HCT116 (cell line): ENCODE measurements around the gene TAGLN. TPM values are rescaled to one million over a fixed set of nuclear protein-coding genes. Genes with fewer than 3 reads are reported as not detected.

Experiments used
- ATAC-seq: fragments of 200-7000 bp; cut with Tn5 transposase; 2 replicates; pipeline ENCODE4 v1.9.1; 2020; ENCODE audit warnings: mild to moderate bottlenecking, moderate library complexity
- BruUV-seq: library from RNA; stranded (reverse); fragments of 400-500 nt; replicated peaks from 2 replicates; lab custom pipeline; 2021; lab: Mats Ljungman, UMichigan
- CTCF ChIA-PET: fragments of 300-600 bp; sonication (Branson Sonifier 250); formaldehyde crosslinking; loops from one replicate; lab custom pipeline; 2021; ENCODE audit warnings: antibody characterized with exemption; lab: Charles Lee
- POLR2A ChIA-PET: fragments of 300-600, 350-600 bp; sonication (Branson Sonifier 250); formaldehyde crosslinking; loops from one replicate; lab custom pipeline; 2021; ENCODE audit warnings: antibody characterized with exemption; lab: Charles Lee
- RAD21 ChIA-PET, 2 experiments: fragments of 300-600 bp; sonication (Branson Sonifier 250); formaldehyde crosslinking; loops; one replicate each; lab custom pipeline; 2023; ENCODE audit warnings: low total read pairs in 2 of 2; ENCODE audit not compliant: uncharacterized antibody in 2 of 2, unreplicated experiment in 2 of 2, low non-redundant PET in 1 of 2; lab: Charles Lee
- DNase-seq: peaks from one replicate; pipeline ENCODE4 v3.0.0-alpha.2; 2010; ENCODE audit warnings: low read depth, low spot score
- H2AFZ ChIP-seq: fragments of 200-600 bp; shearing (Covaris generic), sonication (generic); 2 replicates; pipeline ENCODE4 v1.6.1; 2017; ENCODE audit warnings: low read depth, mixed run types, mixed read lengths, antibody characterized with exemption, low read length; ENCODE audit not compliant: poor library complexity, severe bottlenecking
- H3K27ac ChIP-seq: 2 replicates; pipeline ENCODE4 v1.5.1; 2012; ENCODE audit warnings: low read depth, low read length
- H3K27me3 ChIP-seq: fragments of 200-600 bp; sonication (generic); 2 replicates; pipeline ENCODE4 v1.6.1; 2016; ENCODE audit warnings: mixed run types, low read length, mixed read lengths; ENCODE audit not compliant: insufficient read depth
- H3K36me3 ChIP-seq, 2 experiments: fragments of 200-500 bp in 1 of 2; fragments of 200-600 bp in 1 of 2; sonication (Bioruptor generic) in 1 of 2; sonication (generic) in 1 of 2; 2 replicates each; pipeline versions ENCODE4 v1.5.1 to v1.6.1; 2014 to 2016; ENCODE audit warnings: low read length in 2 of 2, inconsistent platforms in 1 of 2, mixed read lengths in 1 of 2, mixed run types in 1 of 2; ENCODE audit not compliant: insufficient read depth in 2 of 2, control insufficient read depth in 1 of 2
- H3K4me1 ChIP-seq, 2 experiments: fragments of 200-600 bp in 1 of 2; sonication (generic) in 1 of 2; 2 replicates each; pipeline versions ENCODE4 v1.5.1 to v1.6.1; 2012 to 2017; ENCODE audit warnings: low read length in 2 of 2, inconsistent platforms in 1 of 2, mild to moderate bottlenecking in 1 of 2, mixed read lengths in 1 of 2, mixed run types in 1 of 2, moderate library complexity in 1 of 2; ENCODE audit not compliant: insufficient read depth in 2 of 2, control insufficient read depth in 1 of 2
- H3K4me2 ChIP-seq: fragments of 200-600 bp; sonication (generic); 2 replicates; pipeline ENCODE4 v1.6.1; 2017; ENCODE audit warnings: mixed run types, low read length, mixed read lengths
- H3K4me3 ChIP-seq, 2 experiments: fragments of 200-600 bp in 1 of 2; sonication (generic) in 1 of 2; replicated peaks in 1 of 2; 2 replicates each; pipeline ENCODE4 v1.5.1; 2011 to 2016; ENCODE audit warnings: low read length in 2 of 2, control low read depth in 1 of 2, low read depth in 1 of 2, mild to moderate bottlenecking in 1 of 2, mixed read lengths in 1 of 2, mixed run types in 1 of 2
- H3K79me2 ChIP-seq: fragments of 200-600 bp; sonication (generic); 2 replicates; pipeline ENCODE4 v1.6.1; 2017; ENCODE audit warnings: mild to moderate bottlenecking, mixed run types, low read length, moderate library complexity, mixed read lengths; ENCODE audit not compliant: insufficient read depth
- H3K9ac ChIP-seq: fragments of 200-600 bp; sonication (generic); 2 replicates; pipeline ENCODE4 v1.6.1; 2016; ENCODE audit warnings: low read length, mixed read lengths
- H3K9me2 ChIP-seq: fragments of 200-600 bp; sonication (generic), shearing (Covaris generic); 2 replicates; pipeline ENCODE4 v1.6.1; 2017; ENCODE audit warnings: mixed run types, mild to moderate bottlenecking, moderate library complexity; ENCODE audit not compliant: insufficient read depth
- H3K9me3 ChIP-seq, 2 experiments: fragments of 200-500 bp in 1 of 2; fragments of 200-600 bp in 1 of 2; sonication (Bioruptor generic) in 1 of 2; sonication (generic) in 1 of 2; 2 replicates each; pipeline ENCODE4 v1.6.1; 2014 to 2017; ENCODE audit warnings: low read length in 2 of 2, mixed read lengths in 2 of 2, inconsistent platforms in 1 of 2, low read depth in 1 of 2, mild to moderate bottlenecking in 1 of 2, mixed run types in 1 of 2, moderate library complexity in 1 of 2; ENCODE audit not compliant: control insufficient read depth in 1 of 2, insufficient read depth in 1 of 2
- H4K20me1 ChIP-seq: fragments of 200-600 bp; sonication (generic), shearing (Covaris generic); 2 replicates; pipeline ENCODE4 v1.6.1; 2017; ENCODE audit warnings: mixed run types, mild to moderate bottlenecking, moderate library complexity; ENCODE audit not compliant: insufficient read depth
- CEBPB ChIP-seq: IDR thresholded peaks from 2 replicates; pipeline ENCODE4 v1.6.1; 2012; ENCODE audit warnings: low read depth
- EGR1 ChIP-seq: IDR thresholded peaks from 2 replicates; pipeline ENCODE4 v1.6.1; 2012; ENCODE audit warnings: low read depth
- EZH2 ChIP-seq: fragments of 200-600 bp; sonication (generic); IDR thresholded peaks from 2 replicates; pipeline ENCODE4 v1.6.1; 2017; ENCODE audit warnings: antibody characterized with exemption, mixed run types
- FOSL1 ChIP-seq: IDR thresholded peaks from 2 replicates; pipeline ENCODE4 v1.6.1; 2012; ENCODE audit warnings: low read depth
- JUND ChIP-seq: IDR thresholded peaks from 2 replicates; pipeline ENCODE4 v1.6.1; 2012
- POLR2A ChIP-seq: IDR thresholded peaks from 2 replicates; pipeline ENCODE4 v1.7.0; 2011; ENCODE audit warnings: borderline replicate concordance; ENCODE audit not compliant: insufficient read depth, insufficient read length; ENCODE audit errors: extremely low read depth
- POLR2AphosphoS5 ChIP-seq: IDR thresholded peaks from 2 replicates; pipeline ENCODE4 v1.6.1; 2011; ENCODE audit warnings: mild to moderate bottlenecking, low read depth, low read length, moderate library complexity
- RAD21 ChIP-seq: IDR thresholded peaks from 2 replicates; pipeline ENCODE4 v1.6.1; 2012; ENCODE audit warnings: low read depth, mild to moderate bottlenecking
- SIN3A ChIP-seq: IDR thresholded peaks from 2 replicates; pipeline ENCODE4 v1.6.1; 2012; ENCODE audit warnings: low read depth
- SP1 ChIP-seq: IDR thresholded peaks from 2 replicates; pipeline ENCODE4 v1.6.1; 2012; ENCODE audit warnings: low read depth
- SRF ChIP-seq: IDR thresholded peaks from 2 replicates; pipeline ENCODE4 v1.6.1; 2012; ENCODE audit warnings: low read depth
- YY1 ChIP-seq: IDR thresholded peaks from 2 replicates; pipeline ENCODE4 v1.6.1; 2011; ENCODE audit warnings: low read length, low read depth, moderate library complexity, mild to moderate bottlenecking; ENCODE audit not compliant: insufficient replicate concordance; ENCODE audit errors: extremely low read depth
- ZBTB33 ChIP-seq: IDR thresholded peaks from 2 replicates; pipeline ENCODE4 v1.6.1; 2011; ENCODE audit warnings: mild to moderate bottlenecking, low read length, moderate library complexity; ENCODE audit not compliant: insufficient replicate concordance; ENCODE audit errors: extremely low read depth
- ZFX ChIP-seq: fragments of 450-650 bp; IDR thresholded peaks from 2 replicates; pipeline ENCODE4 v1.6.1; 2017
- ZNF274 ChIP-seq: fragments of 200-500 bp; sonication (Bioruptor generic); IDR thresholded peaks from 2 replicates; pipeline ENCODE4 v1.6.1; 2014; ENCODE audit warnings: mild to moderate bottlenecking, low read depth, low read length, inconsistent platforms
- intact Hi-C: fragments of 100-400 bp; cut with micrococcal nuclease; formaldehyde crosslinking; loops from 2 replicates; pipeline ENCODE4 v1.10.0; 2022
- total RNA-seq: library from RNA; stranded (reverse); gene quantifications from one replicate; pipeline ENCODE4 v1.2.1, GENCODE V29; 2021; ENCODE audit not compliant: unreplicated experiment
- TF ChIP-seq, protein P1 (sequence below): IDR thresholded peaks from 2 replicates; pipeline ENCODE4 v1.6.1; 2012
- TF ChIP-seq, protein P2 (sequence below), 3 experiments: fragments of 200-600 bp in 1 of 3; sonication (generic) in 1 of 3; IDR thresholded peaks in 2 of 3; conservative IDR thresholded peaks in 1 of 3; 2 replicates each; pipeline ENCODE4 v1.5.1; 2012 to 2017; ENCODE audit warnings: low read depth in 2 of 3, low read length in 2 of 3, antibody characterized with exemption in 1 of 3, borderline replicate concordance in 1 of 3, control low read depth in 1 of 3, mild to moderate bottlenecking in 1 of 3, mixed read lengths in 1 of 3, mixed run types in 1 of 3, moderate library complexity in 1 of 3; ENCODE audit not compliant: insufficient read depth in 1 of 3
- TF ChIP-seq, protein P3 (sequence below): IDR thresholded peaks from 2 replicates; pipeline ENCODE4 v1.6.1; 2012; ENCODE audit warnings: low read depth
- TF ChIP-seq, protein P4 (sequence below): IDR thresholded peaks from 2 replicates; pipeline ENCODE4 v1.6.1; 2012

The TAGLN gene
- total RNA-seq, 1 experiment from 2014 or later, result 10.0 TPM

DNA sequence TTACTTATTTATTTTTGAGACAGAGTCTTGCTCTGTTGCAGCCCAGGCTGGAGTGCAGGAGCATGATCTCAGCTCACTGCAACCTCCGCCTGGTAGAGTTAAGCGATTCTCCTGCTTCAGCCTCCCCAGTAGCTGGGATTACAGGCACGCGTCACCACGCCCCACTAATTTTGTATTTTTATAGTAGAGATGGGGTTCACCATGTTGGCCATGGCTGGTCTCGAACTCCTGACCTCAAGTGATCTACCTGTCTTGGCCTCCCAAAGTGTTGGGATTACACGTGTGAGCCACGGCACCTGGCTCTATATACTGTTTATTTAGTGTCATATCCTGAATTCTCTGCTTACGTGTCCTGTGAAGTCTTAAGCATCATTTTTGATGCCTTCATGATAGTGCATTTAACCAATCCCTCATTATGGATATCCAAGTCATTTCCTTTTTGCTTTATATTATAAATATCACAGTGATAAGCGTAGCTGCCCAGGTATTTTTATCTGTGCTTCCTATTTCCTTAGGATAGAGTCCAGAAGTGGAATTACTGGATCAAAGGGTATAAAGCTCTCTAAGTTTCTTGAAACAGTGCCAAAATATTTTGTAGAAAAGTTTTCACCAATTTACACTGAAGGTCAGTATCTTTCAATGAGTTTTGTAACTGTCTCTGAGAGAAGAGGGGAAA is 21.5 kb upstream of the TAGLN start:
- Histone ChIP-seq H3K4me3 (peak overlapping the region; percentile 75 to 92), H3K9me2 (no peaks in the 10 kb centered on the region), H3K4me2 (peak overlapping the region; percentile 89), H3K9ac (peak overlapping the region; percentile 82), H3K27ac (peak overlapping the region; percentile 55), H3K79me2 (0 out of 2 replicates have a peak, but pooled peaks cover 6% of the 10 kb centered on the region), H3K27me3 (no peaks in the 10 kb centered on the region), H2AFZ (no peak overlapping the region), H3K36me3 (no peaks in the 10 kb centered on the region; a peak in 1 of 4 replicates), H3K4me1 (peaks cover 43 to 70% of the 10 kb centered on the region in 2 experiments), H4K20me1 (no peaks in the 10 kb centered on the region), H3K9me3 (no peaks in the 10 kb centered on the region)
- ChIA-PET RAD21 (interaction anchor here in 1 of 2 experiments (0.9 kb wide), 1 partner anchor 13 kb away, joined by 3 read pairs; no protein-coding TSS in a partner anchor), POLR2A (interaction anchor here (0.8 to 1.6 kb wide), 4 partner anchors 11 to 54 kb away, joined by 3 to 7 read pairs (median 4); partner anchors contain the start of genes PAFAH1B2 and PCSK7), CTCF (interaction anchor here (1.1 to 5.3 kb wide), 3 partner anchors 45 to 53 kb away, joined by 3 to 30 read pairs (median 9); no protein-coding TSS in a partner anchor)
- TF ChIP-seq, protein P1, sequence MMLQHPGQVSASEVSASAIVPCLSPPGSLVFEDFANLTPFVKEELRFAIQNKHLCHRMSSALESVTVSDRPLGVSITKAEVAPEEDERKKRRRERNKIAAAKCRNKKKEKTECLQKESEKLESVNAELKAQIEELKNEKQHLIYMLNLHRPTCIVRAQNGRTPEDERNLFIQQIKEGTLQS, result no peak
- TF ChIP-seq RAD21, result no peak
- no peak for TF ChIP-seq ZFX
- no peak for TF ChIP-seq YY1
- TF ChIP-seq, protein P2, sequence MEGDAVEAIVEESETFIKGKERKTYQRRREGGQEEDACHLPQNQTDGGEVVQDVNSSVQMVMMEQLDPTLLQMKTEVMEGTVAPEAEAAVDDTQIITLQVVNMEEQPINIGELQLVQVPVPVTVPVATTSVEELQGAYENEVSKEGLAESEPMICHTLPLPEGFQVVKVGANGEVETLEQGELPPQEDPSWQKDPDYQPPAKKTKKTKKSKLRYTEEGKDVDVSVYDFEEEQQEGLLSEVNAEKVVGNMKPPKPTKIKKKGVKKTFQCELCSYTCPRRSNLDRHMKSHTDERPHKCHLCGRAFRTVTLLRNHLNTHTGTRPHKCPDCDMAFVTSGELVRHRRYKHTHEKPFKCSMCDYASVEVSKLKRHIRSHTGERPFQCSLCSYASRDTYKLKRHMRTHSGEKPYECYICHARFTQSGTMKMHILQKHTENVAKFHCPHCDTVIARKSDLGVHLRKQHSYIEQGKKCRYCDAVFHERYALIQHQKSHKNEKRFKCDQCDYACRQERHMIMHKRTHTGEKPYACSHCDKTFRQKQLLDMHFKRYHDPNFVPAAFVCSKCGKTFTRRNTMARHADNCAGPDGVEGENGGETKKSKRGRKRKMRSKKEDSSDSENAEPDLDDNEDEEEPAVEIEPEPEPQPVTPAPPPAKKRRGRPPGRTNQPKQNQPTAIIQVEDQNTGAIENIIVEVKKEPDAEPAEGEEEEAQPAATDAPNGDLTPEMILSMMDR (IDR thresholded peaks at IDR 0.05 in 2 of 3, conservative IDR thresholded peaks at IDR 0.05 in 1 of 3; ENCODE audit: borderline replicate concordance in 1 of 3, insufficient read depth in 1 of 3, low read depth in 2 of 3, low read length in 2 of 3), result no peak
- TF ChIP-seq, protein P3, sequence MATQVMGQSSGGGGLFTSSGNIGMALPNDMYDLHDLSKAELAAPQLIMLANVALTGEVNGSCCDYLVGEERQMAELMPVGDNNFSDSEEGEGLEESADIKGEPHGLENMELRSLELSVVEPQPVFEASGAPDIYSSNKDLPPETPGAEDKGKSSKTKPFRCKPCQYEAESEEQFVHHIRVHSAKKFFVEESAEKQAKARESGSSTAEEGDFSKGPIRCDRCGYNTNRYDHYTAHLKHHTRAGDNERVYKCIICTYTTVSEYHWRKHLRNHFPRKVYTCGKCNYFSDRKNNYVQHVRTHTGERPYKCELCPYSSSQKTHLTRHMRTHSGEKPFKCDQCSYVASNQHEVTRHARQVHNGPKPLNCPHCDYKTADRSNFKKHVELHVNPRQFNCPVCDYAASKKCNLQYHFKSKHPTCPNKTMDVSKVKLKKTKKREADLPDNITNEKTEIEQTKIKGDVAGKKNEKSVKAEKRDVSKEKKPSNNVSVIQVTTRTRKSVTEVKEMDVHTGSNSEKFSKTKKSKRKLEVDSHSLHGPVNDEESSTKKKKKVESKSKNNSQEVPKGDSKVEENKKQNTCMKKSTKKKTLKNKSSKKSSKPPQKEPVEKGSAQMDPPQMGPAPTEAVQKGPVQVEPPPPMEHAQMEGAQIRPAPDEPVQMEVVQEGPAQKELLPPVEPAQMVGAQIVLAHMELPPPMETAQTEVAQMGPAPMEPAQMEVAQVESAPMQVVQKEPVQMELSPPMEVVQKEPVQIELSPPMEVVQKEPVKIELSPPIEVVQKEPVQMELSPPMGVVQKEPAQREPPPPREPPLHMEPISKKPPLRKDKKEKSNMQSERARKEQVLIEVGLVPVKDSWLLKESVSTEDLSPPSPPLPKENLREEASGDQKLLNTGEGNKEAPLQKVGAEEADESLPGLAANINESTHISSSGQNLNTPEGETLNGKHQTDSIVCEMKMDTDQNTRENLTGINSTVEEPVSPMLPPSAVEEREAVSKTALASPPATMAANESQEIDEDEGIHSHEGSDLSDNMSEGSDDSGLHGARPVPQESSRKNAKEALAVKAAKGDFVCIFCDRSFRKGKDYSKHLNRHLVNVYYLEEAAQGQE, result no peak
- no peak for TF ChIP-seq EZH2
- TF ChIP-seq POLR2AphosphoS5, result no peak
- no peak for TF ChIP-seq FOSL1
- TF ChIP-seq CEBPB, result no peak
- TF ChIP-seq POLR2A, result no peak
- no peak for TF ChIP-seq ZBTB33
- TF ChIP-seq ZNF274, result no peak
- TF ChIP-seq, protein P4, sequence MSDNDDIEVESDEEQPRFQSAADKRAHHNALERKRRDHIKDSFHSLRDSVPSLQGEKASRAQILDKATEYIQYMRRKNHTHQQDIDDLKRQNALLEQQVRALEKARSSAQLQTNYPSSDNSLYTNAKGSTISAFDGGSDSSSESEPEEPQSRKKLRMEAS, result no peak
- TF ChIP-seq SP1, result no peak
- TF ChIP-seq JUND, result no peak
- TF ChIP-seq SRF, result no peak
- TF ChIP-seq SIN3A, result no peak
- no peak for TF ChIP-seq EGR1
- ATAC-seq (no peak), DNase-seq (no peak)
- BruUV-seq, result no TSS peak
- intact Hi-C loops, result no loop called here
